A673 (cell line): ENCODE results near the gene CHST4. TPM values are rescaled to one million over a fixed set of nuclear protein-coding genes. Genes with fewer than 3 reads are reported as not detected.

Experiments
- BruUV-seq: library from RNA; stranded (reverse); fragments of 400-500 nt; replicated peaks from 2 replicates; lab custom pipeline; 2021; lab: Mats Ljungman, UMichigan
- CTCF ChIA-PET: fragments of 300-600 bp; sonication (Branson Sonifier 250); formaldehyde crosslinking; loops from one replicate; lab custom pipeline; 2022; ENCODE audit warnings: antibody characterized with exemption; lab: Charles Lee
- POLR2A ChIA-PET: fragments of 300-600 bp; sonication (Branson Sonifier 250); formaldehyde crosslinking; loops from one replicate; lab custom pipeline; 2022; ENCODE audit warnings: antibody characterized with exemption; ENCODE audit not compliant: low non-redundant PET; lab: Charles Lee
- DNase-seq: peaks from one replicate; pipeline ENCODE4 v3.0.0-alpha.2; 2015; ENCODE audit warnings: low spot score
- H3K27ac ChIP-seq: fragments of 200-600 bp; sonication (generic); 2 replicates; pipeline ENCODE4 v1.5.1; 2016; ENCODE audit warnings: mixed run types, low read depth, mild to moderate bottlenecking, mixed read lengths, antibody characterized with exemption, low read length; ENCODE audit not compliant: poor library complexity, severe bottlenecking
- H3K27me3 ChIP-seq: fragments of 200-600 bp; sonication (generic); replicated peaks from 2 replicates; pipeline ENCODE4 v1.6.1; 2017; ENCODE audit warnings: mixed run types, low read depth, mild to moderate bottlenecking, mixed read lengths, antibody characterized with exemption, low read length; ENCODE audit not compliant: insufficient read depth, poor library complexity
- H3K36me3 ChIP-seq: fragments of 200-600 bp; sonication (generic); 2 replicates; pipeline ENCODE4 v1.6.1; 2016; ENCODE audit warnings: mixed run types, mild to moderate bottlenecking, mixed read lengths, antibody characterized with exemption, low read length; ENCODE audit not compliant: insufficient read depth, poor library complexity, severe bottlenecking
- H3K4me1 ChIP-seq: fragments of 200-600 bp; sonication (generic); 2 replicates; pipeline ENCODE4 v1.6.1; 2017; ENCODE audit warnings: mixed run types, mild to moderate bottlenecking, mixed read lengths, antibody characterized with exemption, low read length; ENCODE audit not compliant: insufficient read depth, poor library complexity, severe bottlenecking
- H3K4me3 ChIP-seq: fragments of 200-600 bp; sonication (generic); 2 replicates; pipeline ENCODE4 v1.5.1; 2016; ENCODE audit warnings: low read depth, mixed run types, mild to moderate bottlenecking, mixed read lengths, low read length; ENCODE audit not compliant: poor library complexity, severe bottlenecking
- H3K9me3 ChIP-seq: fragments of 200-600 bp; sonication (generic); 2 replicates; pipeline ENCODE4 v1.6.1; 2016; ENCODE audit warnings: mixed run types, low read depth, mild to moderate bottlenecking, mixed read lengths, antibody characterized with exemption, low read length; ENCODE audit not compliant: poor library complexity, severe bottlenecking
- CTCF ChIP-seq: fragments of 300-800, 200-600 bp; sonication (generic); conservative IDR thresholded peaks from 2 replicates; pipeline ENCODE4 v1.5.1; 2017; ENCODE audit warnings: low read depth, mild to moderate bottlenecking, antibody characterized with exemption, low read length, moderate library complexity, mixed read lengths
- EZH2 ChIP-seq: fragments of 200-600 bp; sonication (generic); IDR thresholded peaks from 2 replicates; pipeline ENCODE4 v1.6.1; 2017; ENCODE audit warnings: borderline replicate concordance, low read depth, mild to moderate bottlenecking, mixed read lengths, antibody characterized with exemption, low read length; ENCODE audit not compliant: poor library complexity, severe bottlenecking
- intact Hi-C: fragments of 100-400 bp; cut with micrococcal nuclease; formaldehyde crosslinking; loops from one replicate; pipeline ENCODE4 v1.10.0; 2022; ENCODE audit not compliant: unreplicated experiment
- total RNA-seq: library from RNA; stranded (reverse); gene quantifications from 2 replicates; pipeline ENCODE4 v1.2.3, GENCODE V29; 2021

The CHST4 gene
- total RNA-seq, 1 experiment from 2014 or later = not detected

DNA sequence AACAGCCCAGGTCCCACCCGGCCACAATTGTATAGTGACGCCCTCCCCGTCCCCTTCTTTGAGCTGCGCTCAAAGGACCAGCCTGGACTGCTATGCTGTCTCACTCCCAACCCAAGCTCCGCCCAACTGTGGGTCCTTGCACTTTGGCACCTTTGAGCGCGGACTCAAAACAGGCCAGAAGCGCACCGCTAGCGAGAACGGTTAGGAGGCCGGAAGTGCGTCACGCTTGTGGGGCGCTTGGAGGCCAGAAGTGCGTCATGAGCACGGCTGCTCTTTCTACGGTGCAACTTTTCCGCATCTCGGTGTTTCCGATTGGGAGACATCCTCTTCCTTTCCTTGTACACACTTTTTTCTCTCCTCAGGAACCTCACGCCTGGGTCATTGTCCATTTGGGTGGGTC is 37.1 kb upstream of the CHST4 start, which contains the start of gene ZNF19:
Gene ZNF19, minus strand, starts transcription at position 203 of the 400 bp plus-strand sequence. CDS start 7,210 bp downstream, outside the sequence.
- H3K9me3 ChIP-seq = no peaks in the 10 kb centered on the region
- TF ChIP-seq CTCF (no peak), EZH2 (no peak)
- CTCF ChIA-PET = no interaction called here
- POLR2A ChIA-PET = no interaction called here
- no peak within 1 kb of the TSS for H3K4me3 ChIP-seq
- H3K36me3 ChIP-seq = no peaks in the 10 kb centered on the region
- DNase-seq = no peak
- BruUV-seq = no TSS peak
- H3K27me3 ChIP-seq = no peaks in the 10 kb centered on the region
- no peak within 1 kb of the TSS for H3K27ac ChIP-seq
- H3K4me1 ChIP-seq = no peaks in the 10 kb centered on the region
- intact Hi-C loops = no loop called here

- Histone ChIP-seq H3K27ac (no peak overlapping the region), H3K27me3 (no peaks in the 10 kb centered on the region), H3K36me3 (no peaks in the 10 kb centered on the region), H3K4me1 (no peaks in the 10 kb centered on the region), H3K9me3 (no peaks in the 10 kb centered on the region), H3K4me3 (no peak overlapping the region)
- no peak for DNase-seq
- no TSS peak for BruUV-seq
- TF ChIP-seq CTCF (no peak), EZH2 (no peak)
- ChIA-PET CTCF (no interaction called here), POLR2A (interaction anchor here (0.5 kb wide), 1 partner anchor 471 kb away, joined by 3 read pairs; no protein-coding TSS in a partner anchor)
- intact Hi-C loops = no loop called here
These were observed 35.9 kb upstream of the CHST4 start for GRCh38 chr16:71490361-71490760.

DNA sequence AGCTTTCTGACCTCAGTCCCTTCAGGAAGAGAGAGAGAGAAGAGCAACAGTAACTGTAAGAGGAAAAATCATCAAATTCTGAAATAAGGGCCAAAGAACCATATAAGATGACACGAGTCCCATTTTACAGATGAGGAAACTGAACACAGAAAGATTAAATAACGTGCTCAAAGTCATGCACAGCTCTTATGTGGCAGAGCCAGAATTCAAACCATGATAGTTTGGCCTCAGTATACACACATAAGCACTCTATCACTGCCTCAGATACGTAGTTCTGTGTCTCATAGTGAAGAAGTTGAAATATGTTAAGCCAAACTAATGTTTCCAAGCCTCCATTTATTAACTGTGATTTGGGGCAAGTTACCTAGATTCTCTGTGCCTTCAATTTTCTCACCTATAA is 35.2 kb upstream of the CHST4 start:
- POLR2A ChIA-PET = no interaction called here
- CTCF ChIA-PET = no interaction called here
- no TSS peak for BruUV-seq
- Histone ChIP-seq H3K4me1 (no peaks in the 10 kb centered on the region), H3K27ac (no peak overlapping the region), H3K9me3 (no peaks in the 10 kb centered on the region), H3K4me3 (no peak overlapping the region), H3K27me3 (no peaks in the 10 kb centered on the region), H3K36me3 (no peaks in the 10 kb centered on the region)
- TF ChIP-seq CTCF (no peak), EZH2 (no peak)
- intact Hi-C loops = no loop called here
- DNase-seq = no peak
